HG02970 (cell line): ENCODE data around the gene RFTN1.

ENCODE experiments used
- ATAC-seq: cut with Tn5 transposase; IDR thresholded peaks from one replicate; pipeline ENCODE4 v1.9.1; 2021; ENCODE audit warnings: mild to moderate bottlenecking, moderate library complexity, moderate number of reproducible peaks; ENCODE audit not compliant: unreplicated experiment, low FRiP score

RFTN1 gene

DNA sequence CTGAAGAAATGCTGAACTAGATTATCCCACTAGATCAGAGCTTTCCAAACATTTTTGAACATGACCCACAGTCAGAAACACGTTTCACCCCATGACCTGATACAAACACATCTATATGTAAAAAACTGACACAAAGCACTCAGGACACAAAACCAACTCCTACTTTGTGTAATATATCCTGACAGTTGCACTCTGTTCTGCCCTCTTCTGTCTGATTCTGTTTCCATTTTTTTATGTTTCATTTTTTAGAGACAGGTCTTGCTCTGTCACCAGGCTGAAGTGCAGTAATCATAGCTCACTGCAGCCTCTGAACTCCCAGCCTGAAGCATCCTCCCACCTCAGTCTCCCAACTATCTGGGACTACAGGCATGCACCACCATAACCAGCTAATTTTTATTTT lies 15.8 kb upstream of the RFTN1 start:
- ATAC-seq = no peak

DNA sequence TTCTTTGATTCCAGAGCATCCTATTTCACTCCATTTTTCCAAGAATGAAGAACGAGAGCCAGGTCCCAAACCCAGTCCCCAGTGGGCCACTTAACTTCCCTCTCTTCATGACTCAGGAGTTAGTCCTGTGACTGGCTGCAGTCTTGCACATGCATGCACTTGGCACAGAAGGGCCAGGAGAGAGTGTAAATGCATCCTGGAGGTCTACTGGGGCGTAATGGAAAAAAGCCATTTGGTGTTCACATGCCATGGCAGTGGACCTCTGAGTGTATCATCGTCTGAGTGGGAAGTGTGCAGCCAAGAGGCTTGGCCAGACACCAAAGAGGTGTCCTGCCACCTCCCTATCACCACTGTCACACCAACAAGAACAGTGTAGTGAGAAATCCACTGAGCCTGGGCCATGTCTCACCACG lies 15.1 kb upstream of the RFTN1 start:
- no peak for ATAC-seq

DNA sequence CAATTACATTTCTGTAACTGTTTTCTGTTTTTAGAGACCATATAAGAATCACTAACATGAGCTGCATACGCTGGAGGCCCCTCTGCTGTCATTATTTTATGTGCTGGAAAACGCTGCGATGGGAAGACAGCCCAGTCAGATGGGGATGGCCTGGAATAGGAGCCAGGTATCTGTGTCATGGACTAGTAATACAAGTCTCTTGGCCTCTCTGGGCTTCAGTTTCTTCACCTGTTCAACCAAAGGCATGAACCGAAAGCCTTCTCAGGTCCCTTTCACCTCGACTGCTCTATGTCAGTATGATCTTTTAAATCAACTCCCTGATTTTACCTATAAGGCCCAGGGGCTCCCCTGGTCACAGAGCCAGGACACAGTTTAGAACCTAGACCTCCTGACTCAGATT lies 14.6 kb upstream of the RFTN1 start:
- ATAC-seq = no peak

DNA sequence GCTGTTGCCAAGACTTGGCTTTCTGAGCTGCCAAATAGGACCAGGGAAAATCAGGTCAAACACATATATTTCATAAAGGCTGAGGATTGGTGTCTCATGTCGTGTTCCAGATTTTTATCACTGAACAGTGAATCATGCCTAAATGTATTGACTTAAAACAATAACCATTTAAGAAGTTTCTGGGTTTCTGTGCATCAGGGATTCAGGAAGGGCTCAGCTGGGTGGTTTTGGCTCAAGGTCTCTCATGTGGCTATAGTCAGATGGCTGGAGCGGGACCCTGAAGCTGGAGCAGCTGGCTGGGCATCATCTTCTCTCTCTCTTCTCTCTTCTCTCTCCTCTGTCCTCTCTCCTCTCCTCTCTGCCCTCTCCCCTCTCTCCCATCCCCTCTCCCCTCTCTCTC lies 10.7 kb upstream of the RFTN1 start:
- no peak for ATAC-seq

DNA sequence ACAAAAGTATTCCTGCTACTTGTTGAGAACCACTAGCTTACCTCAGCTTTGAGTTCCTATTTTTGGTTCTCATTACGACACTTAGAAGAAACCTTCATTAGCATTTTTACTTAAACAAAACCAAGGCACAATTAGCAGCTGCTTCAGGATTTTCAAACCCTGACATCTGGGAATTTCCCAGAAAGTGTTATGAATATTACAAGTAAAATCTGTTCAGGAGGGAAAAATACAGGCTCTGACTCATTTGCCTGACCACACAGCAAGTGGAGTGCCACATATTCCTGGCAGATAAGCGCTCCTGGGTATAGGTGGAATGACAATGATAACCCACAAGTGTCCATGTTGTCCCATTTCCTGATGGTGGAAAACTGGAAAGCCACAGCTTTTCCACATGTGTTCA lies 10.3 kb upstream of the RFTN1 start:
- no peak for ATAC-seq

DNA sequence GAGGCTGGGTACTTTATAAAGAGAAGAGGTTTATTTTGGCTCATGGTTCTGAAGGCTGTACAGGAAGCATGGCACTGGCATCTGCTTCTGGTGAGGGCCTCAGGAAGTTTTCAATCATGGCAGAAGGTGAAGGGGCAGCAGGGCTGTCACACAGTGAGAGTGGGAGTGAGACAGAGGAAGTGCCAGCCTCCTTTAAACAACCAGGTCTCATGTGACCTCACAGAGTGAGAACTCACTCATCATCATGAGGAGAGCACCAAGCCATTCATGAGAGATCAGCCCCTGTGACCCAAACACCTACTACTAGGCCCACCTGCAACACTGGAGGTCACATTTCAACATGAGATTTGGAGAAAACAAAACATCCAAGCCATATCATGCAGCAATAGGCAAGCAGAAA lies 9.3 kb upstream of the RFTN1 start:
- no peak for ATAC-seq

DNA sequence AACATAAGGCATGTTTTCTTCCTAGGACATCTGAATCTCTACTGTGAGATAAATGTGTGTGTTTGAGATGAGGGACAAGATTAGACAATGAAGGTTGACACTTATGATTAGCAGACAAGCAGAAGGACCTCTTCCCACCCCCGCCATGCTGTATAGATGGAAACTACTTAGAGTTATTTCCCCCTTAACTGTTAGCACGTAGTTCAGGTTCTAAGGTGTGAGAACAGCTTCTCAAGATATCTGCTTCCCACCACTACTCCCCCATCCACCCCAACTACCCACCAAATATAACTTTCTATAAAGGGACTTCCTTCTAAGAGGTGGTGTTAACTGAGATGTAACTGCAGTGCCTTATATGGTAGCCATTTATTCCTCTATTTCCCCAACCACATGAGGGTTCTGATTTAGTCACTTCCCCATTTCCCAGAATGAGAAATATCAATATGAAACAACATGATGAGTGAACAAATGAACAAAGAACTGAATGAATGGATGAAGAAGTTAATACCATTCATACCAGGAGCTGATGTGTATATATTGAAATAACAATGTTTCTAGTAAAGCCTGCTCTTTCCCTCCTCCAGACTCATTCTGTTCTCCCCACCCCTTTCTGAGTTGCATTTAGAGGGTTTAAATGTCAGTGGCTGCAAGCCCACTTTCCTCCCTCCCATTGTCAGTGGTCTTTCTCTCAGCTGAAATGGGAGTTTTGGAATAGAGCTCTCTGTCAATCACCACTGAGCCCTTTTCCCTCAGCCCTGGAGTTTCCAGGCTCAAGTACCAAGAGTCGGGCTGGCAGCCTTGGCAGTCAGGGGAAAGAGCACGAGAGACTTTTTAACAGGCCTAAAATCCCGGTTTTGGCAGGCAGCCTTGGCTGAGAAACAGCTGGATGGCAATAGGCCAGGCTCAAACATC lies 7.7 kb upstream of the RFTN1 start:
- ATAC-seq = no peak

DNA sequence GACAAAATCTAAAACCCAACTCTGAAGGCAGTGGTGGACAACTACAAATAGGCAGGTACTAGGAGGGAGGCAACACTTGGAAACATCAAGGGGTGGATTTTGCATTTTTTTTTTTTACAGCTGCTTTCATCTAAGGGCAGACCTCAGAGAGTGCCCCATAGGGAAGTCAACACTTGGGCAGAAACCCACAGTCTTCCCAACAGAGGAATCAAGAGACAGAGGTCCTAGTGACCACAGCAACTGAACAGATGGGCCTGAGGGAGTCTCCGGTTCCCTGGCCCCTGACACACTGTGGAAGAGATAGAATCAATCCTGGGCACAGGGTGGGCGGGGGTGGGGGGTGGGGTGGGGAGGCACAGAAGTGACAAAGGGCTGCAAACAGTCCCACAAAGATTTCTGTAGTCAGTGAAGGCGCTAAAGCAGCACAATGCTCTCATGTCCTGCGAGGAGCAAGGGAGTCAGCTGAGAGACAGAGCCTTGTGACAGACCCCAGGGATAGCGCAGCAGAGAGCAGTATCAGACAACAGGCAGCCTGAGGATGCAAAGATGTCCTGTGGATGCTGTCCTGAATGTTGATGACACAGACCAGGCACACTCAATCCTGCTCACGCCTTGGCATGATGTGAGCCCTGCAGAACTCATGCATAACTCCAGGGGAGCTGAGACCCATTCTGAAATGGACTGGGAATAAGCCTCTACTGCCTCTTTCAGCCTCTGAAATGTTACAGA lies 6.9 kb upstream of the RFTN1 start:
- ATAC-seq = no peak

DNA sequence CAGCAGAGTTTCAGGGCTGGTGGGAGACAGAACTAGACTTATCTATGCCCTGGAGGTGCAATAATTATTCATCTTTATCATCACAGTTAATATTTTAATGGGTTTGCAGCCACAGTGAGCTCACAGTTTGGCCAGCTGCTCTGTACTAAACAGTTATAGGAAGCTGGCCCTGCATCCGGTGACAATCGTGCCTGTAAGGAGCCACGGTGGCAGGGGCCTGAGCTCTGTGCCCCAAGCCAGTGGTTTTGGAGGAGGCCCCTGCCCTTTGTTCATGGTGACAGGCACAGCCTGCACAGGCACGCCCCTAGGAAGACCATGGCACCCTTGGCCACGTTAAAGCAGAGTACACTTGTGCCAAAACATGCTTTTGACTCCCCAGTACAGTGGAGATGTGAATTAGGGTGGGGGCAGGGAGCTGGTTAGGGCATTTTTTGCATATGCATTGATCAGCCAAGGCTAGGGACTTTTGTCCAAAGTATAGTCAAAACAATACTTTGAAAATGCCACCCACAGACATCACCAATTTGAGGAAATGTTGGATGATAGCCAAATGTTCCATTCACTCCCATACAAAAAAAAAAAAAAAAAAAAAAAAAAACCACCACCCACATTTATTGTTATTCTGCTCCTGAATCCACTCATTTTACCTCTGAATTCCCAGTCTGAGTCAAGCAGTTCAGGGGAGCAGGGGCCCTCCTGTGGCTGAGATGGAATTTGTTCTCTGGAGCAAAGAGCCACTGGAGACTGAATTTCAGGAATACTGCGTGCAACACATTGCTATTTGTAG lies 3.4 kb upstream of the RFTN1 start:
- no peak for ATAC-seq

DNA sequence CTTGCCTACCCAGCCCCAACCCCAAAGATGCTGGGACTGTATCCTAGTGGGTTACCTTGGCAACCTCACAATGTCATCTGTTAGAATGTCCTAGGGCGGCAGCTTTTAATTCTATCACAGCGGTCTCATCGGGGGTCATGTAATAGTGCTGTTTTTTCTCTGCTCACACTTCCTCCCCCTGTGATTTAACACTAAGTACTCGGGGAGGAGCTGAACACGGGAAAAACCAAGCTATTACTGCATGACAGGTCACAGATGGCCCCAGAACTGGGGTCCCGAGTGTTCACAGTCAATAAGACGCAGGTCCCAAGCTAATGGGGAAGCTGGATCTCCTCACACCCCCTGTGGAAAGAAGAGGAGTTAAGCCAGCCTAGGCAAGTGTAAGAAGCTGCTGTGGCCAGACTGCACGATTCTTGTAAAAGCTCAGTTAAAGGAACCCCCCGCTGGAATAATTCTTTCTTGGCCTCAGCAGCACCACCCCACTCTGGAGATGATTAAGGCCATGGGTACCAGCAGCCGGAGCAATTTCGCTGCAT lies 2.5 kb upstream of the RFTN1 start:
- ATAC-seq = no peak

DNA sequence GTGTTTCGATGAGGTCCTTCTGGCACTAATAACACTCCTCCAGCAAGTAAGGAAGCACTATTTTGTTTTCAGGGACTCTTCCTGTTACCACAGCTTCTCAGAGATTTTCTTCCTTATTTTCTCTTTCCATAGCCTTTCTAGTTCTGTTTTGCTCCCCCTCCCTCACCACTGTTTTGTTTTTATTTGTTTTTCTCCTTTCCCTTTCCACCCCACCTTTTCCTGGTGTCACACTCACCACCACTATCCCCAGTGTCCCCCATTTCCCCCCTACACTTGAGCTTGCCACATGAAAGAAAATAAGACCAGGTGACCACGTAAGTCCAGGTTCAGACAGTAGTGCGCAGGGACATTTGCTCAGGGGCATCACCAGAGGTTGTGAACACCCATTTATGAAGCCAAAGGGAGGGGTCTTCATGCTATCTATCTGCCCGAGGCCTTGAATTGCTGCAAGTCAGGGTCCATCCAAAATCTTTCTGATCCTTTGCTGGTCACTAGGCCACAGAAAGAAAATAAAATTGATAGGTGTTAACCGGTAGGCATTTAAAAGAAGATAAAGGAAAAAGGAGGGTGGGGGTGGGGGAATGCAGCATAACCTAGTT lies 1.4 kb upstream of the RFTN1 start:
- no peak for ATAC-seq

DNA sequence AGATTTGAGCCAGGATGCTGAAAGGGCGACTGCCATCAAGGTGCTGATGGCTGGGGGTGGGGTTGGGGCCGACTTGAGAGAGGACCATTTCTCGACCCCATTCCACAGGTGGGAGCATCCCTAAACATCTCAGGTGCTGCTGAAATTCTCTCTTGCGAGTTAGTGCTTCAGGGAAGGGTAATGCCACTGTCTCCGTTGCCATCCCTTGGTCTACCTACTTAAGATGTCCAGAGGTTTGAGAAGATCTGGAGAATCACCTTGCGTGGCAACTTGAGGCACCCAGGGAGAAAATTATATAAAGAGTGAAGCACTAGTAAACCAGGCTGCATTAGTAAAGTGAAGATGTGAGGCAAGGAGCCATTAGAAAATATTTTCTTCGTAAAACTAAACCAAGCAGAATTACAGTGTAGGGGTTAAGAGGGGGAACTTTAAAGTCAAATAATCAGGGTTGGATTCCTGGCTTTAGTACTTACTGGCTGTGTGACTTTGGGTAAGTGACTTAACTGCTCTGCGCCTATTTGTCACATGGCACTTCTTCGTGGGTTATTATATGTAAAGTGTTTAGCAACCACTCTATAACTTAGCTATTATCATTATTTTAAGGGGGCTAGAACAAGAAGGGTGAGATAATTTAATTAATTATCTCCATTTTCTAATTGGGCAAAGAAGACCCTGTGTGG lies 662 bp upstream of the RFTN1 start:
- ATAC-seq = no peak

DNA sequence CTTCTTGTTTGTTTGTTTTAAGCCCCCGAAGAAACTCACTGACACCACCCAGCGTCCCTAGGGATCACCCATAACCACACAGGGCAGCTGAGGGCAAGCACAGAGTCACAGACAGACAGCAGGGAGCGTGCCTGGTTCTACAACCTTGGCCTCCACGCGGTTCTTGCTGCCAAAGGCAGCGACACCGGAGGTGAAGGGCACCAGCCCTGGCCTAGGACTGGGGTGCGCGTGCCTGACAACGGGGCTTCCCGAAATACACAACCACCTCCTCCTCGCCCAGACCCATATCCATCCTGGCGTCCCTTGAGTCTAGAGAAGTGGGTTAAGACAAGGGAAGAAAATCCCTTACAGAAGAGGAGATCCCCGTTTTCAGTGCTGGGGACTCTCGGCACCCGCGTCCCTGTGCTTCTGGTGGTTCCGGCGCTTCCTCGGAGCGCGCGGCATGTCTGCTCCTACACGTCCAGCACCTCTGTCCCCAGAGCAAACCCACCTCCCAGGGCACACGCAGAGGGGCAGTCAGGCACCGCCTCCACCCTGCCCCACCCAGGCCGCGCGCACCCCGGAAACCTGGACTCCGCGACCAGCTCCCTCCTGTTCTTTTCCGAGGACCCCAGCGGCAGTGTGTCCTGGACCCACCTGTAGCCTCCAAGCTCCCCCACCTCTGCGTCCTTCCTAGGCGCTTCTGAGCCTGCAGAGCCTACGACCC lies 911 bp downstream of the RFTN1 start:
- ATAC-seq = no peak

DNA sequence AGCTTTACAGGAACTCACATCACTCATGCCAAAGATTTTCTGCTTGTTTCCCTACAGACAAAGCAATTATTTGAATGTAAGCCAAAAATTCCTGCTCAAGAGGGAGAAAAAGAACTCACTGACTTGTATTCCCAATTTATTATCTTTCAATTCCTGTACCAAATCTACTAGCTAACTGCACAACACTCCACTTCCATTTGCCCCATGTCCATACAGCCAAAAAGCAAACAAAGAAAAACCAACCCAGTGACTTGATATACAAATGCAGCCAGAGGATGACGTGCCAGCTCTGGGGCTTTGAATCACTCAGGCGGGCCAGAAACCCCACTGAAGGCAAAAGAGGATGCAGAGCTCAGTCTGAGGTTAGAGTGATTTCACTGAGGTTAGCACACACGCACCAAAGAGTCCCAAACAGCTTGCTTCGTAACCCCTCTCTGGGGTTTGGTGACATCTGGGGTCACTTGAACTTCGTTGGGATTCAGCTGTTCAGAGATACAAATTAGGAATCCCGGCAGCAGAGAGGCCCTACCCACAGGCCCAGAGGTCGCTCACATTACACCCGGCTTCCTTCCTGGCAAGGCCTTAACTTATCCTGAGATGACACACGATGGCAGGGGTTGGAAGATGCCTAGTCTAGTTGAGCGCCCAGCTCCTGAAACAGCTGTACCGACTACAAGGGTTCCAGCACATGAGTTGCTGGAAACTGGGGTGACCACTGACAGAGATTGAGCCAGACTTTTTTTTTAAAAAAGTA lies 1.6 kb downstream of the RFTN1 start:
- peak; percentile 33 for ATAC-seq

DNA sequence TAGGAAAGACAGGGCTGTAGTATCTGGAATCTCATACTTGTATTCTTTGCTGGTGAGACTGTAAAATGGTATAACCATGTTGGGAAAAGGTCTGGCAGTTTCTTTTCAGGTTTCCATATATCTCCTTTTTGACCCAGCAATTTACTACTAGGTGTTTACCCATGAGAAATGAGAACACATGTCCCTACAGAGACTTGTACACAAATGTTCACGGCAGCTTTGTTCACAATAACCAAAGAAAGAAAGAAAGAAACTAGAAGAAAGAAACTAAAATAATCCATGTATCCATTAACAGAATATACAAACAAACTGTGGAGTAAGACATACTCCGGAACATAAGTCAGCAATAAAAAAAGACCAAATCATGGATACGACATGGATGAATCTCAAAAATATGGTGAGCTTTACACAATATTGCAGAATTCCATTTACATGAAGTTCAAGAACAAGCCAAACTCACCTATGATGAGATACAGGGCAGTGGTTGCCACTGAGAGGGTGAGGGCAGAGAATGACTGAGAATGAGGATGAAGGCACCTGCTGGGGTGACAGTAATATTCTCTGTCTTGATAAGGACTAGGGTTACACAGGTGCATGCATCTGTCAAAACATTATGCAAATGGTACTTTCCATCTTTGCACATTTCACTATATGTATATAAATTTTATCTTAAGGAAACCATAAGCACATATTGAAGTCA lies 2.7 kb downstream of the RFTN1 start:
- ATAC-seq = no peak

DNA sequence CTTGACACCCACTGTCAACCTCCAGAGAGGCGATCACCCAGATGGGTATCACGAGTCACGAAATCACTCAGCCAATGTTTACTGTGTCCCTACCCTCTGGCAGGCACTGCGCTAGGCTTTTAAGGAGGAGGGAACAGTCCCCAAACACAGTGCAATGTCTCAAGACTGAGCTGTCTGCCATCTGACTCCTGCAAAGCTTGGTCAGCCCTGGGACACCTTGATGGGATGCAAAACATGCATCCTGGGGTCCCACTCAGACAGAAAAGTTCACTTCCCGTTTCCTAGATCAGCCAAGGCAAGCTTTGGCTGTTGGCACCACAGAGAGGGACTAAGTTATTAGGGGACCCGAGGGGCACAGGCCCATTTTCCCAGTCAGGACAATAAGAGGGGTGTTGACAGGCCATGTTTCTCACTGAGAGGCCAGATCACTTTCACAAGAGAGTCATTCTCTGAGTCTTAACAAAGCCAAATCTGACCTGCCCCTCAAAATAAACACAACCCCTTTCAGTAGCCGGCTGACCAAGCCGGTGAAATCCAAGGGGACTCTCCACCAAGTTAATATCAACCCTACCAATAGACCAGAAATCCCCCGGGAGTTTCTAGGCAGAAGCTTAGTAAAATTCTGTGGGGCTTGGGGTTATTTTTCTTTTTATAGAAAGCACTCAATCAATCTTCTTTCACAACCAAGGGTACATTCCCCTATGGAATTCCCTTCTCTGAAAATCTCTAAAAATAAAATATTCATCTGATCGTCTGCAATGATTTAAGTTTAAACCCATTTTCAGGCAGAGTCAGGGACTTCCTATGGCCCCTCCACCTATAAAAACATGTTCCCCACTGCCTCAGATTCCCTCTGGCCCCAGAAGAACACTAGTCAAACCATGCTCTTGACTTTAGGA lies 3.5 kb downstream of the RFTN1 start:
- peak; percentile 34 for ATAC-seq

DNA sequence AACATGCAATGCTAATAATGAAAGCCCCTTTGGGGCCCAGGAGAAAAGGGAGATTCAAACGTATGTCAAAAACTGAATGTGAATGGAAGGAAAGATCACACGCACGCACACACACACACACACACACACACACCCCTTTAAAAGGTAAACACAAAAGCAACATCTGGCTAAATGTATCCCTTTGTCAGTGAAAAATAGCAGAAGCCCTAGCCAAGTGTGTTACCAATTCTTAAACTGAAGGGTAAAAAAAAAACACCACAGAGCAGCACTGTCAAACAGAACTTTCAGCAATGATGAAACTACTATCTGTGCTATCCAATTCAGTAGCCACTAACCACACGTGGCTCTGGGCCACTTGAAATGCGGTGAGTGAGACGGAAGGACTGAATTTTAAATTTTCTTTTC lies 4.9 kb downstream of the RFTN1 start:
- no peak for ATAC-seq
